Astrocyte of the spinal cord (primary cell): ENCODE measurements around the gene CDKN2AIPNL.

Experiments
- DNase-seq: peaks from one replicate; pipeline ENCODE4 v3.0.0; 2011; ENCODE audit warnings: low read depth, low spot score
- H3K4me3 ChIP-seq: 2 replicates; pipeline ENCODE4 v1.5.1; 2011; ENCODE audit warnings: low read depth, mild to moderate bottlenecking, low read length, moderate library complexity
- in situ Hi-C: cut with HindIII; loops from 2 replicates; pipeline ENCODE4 v1.10.0; 2017; ENCODE audit warnings: low sequenced_read_pairs
- TF ChIP-seq, protein P1 (sequence below): IDR thresholded peaks from 2 replicates; pipeline ENCODE4 v1.5.1; 2012; ENCODE audit warnings: low read depth, mild to moderate bottlenecking, low read length, inconsistent platforms

Gene CDKN2AIPNL

DNA sequence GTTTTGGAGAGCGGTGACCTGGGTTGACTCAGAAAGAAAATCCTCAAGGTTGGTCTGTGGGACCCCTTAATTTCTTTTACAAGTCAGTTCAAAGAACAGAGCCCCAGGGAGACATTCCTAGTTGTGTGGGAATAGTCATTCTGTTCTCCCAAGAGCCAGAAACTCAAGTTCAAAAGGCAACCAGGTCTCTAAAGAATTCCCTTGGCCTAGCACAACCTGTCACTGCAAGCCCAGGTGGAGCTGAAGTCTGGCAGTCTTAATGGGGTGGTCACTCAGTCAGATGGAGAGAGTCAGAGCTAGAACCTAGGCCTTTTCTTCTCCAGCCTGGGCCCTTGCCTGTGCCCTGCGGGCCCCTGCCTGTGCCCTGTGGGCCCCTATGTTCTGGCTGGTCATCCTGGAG lies 37.5 kb upstream of the CDKN2AIPNL start:
- TF ChIP-seq, protein P1, sequence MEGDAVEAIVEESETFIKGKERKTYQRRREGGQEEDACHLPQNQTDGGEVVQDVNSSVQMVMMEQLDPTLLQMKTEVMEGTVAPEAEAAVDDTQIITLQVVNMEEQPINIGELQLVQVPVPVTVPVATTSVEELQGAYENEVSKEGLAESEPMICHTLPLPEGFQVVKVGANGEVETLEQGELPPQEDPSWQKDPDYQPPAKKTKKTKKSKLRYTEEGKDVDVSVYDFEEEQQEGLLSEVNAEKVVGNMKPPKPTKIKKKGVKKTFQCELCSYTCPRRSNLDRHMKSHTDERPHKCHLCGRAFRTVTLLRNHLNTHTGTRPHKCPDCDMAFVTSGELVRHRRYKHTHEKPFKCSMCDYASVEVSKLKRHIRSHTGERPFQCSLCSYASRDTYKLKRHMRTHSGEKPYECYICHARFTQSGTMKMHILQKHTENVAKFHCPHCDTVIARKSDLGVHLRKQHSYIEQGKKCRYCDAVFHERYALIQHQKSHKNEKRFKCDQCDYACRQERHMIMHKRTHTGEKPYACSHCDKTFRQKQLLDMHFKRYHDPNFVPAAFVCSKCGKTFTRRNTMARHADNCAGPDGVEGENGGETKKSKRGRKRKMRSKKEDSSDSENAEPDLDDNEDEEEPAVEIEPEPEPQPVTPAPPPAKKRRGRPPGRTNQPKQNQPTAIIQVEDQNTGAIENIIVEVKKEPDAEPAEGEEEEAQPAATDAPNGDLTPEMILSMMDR: no peak
- in situ Hi-C loops: no loop called here
- DNase-seq: no peak
- no peak overlapping the region for H3K4me3 ChIP-seq

GRCh38 chr5:134447815-134448520 lies 36.3 kb upstream of the CDKN2AIPNL start:
- TF ChIP-seq, protein P1: no peak
- DNase-seq: no peak
- no peak overlapping the region for H3K4me3 ChIP-seq
- in situ Hi-C loops: no loop called here

- no peak overlapping the region for H3K4me3 ChIP-seq
- in situ Hi-C loops: no loop called here
Observed at GRCh38 chr5:134446938-134447337, 35.3 kb upstream of the CDKN2AIPNL start.

GRCh38 chr5:134445856-134446818 lies 34.5 kb upstream of the CDKN2AIPNL start:
- DNase-seq: no peak
- TF ChIP-seq, protein P1: no peak
- H3K4me3 ChIP-seq: no peak overlapping the region
- in situ Hi-C loops: no loop called here

More at GRCh38 chr5:134446938-134447337, 35.3 kb upstream of the CDKN2AIPNL start:
- TF ChIP-seq, protein P1: no peak
- DNase-seq: no peak

- in situ Hi-C loops: no loop called here
Observed at GRCh38 chr5:134444941-134445471, 33.3 kb upstream of the CDKN2AIPNL start.

More at GRCh38 chr5:134444941-134445471, 33.3 kb upstream of the CDKN2AIPNL start:
- H3K4me3 ChIP-seq: no peak overlapping the region
- no peak for DNase-seq
- TF ChIP-seq, protein P1: no peak
